ENCODE measurements around the gene MTREX. TPM values are rescaled to one million over a fixed set of nuclear protein-coding genes. Genes with fewer than 3 reads are reported as not detected.

The MTREX gene
- total and polyA plus RNA-seq, 10 of the 15 experiments (the other 5 are each of a cell fraction or from before 2014, with no cell fraction given), result 20.1 to 102 (median 49.0) TPM

DNA sequence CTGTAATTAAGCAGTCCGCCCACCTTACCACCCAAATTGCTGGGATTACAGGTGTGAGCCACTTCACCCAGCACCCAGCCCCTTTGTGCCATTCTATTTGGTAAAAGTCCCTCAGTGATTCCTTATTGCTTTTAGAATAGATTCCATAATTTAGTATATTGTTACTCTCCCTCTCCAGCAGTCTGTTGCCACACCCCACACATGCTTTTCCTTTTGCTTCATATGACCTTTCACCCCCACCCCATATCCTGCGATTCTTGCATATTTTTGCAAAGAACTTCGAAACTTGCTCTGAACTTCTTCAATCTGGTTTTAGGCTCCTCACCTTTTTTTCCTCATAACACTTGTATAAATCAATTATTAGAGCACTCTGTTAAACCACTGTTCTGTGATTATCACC lies 100.2 kb downstream of the MTREX start:
- H3K4me2 ChIP-seq (ENCODE audit: control insufficient read depth, insufficient read depth), result no peak overlapping the region
- H3K36me3 ChIP-seq (ENCODE audit: control insufficient read depth in 2 of 2, insufficient read depth in 2 of 2, low read length in 1 of 2), result peaks cover 4 to 10% of the 10 kb centered on the region in 2 experiments
- ChIA-PET POLR2A (no interaction called here), RAD21 (ENCODE audit: unreplicated experiment) (no interaction called here), CTCF (interaction anchor here (1.0 kb wide), 1 partner anchor 11 kb away, joined by 4 read pairs; no protein-coding TSS in a partner anchor), SMC1A (ENCODE audit: uncharacterized antibody, unreplicated experiment) (no interaction called here)
- no peak for ATAC-seq
- FAIRE-seq, result no peak
- WGBS (ENCODE audit: insufficient coverage, insufficient replicate concordance, low lambda C conversion rate, missing lambda C conversion rate), result 88% methylated on average over 3 of the region's 3 CpGs
- TF ChIP-seq TCF7 (IDR thresholded peaks at IDR 0.05; ENCODE audit: borderline replicate concordance) (no peak), SPI1 (IDR thresholded peaks at IDR 0.05; ENCODE audit: borderline replicate concordance, insufficient read depth, low read depth, low read length) (no peak), KLF5 (IDR thresholded peaks at IDR 0.05; ENCODE audit: partially characterized antibody) (no peak), SMAD5 (IDR thresholded peaks at IDR 0.05; ENCODE audit: low read depth) (no peak), CBX3 (IDR thresholded peaks at IDR 0.05; ENCODE audit: borderline replicate concordance, low read depth) (no peak), DPF2 (IDR thresholded peaks at IDR 0.05) (no peak), STAT3 (IDR thresholded peaks at IDR 0.05; ENCODE audit: low read depth, low read length) (no peak), MEF2B (IDR thresholded peaks at IDR 0.05; ENCODE audit: partially characterized antibody, poor library complexity, severe bottlenecking) (no peak), HDAC2 (IDR thresholded peaks at IDR 0.05) (no peak), BRCA1 (IDR thresholded peaks at IDR 0.05; ENCODE audit: low read depth, low read length) (no peak), ATF7 (IDR thresholded peaks at IDR 0.05; ENCODE audit: low read depth) (no peak), CHD2 (IDR thresholded peaks at IDR 0.05; ENCODE audit: borderline replicate concordance, low read depth, low read length) (no peak), RELA (IDR thresholded peaks at IDR 0.05; ENCODE audit: borderline replicate concordance, partially characterized antibody) (no peak), IKZF1 (conservative IDR thresholded peaks at IDR 0.05) (no peak)
- TF ChIP-seq, protein P1, sequence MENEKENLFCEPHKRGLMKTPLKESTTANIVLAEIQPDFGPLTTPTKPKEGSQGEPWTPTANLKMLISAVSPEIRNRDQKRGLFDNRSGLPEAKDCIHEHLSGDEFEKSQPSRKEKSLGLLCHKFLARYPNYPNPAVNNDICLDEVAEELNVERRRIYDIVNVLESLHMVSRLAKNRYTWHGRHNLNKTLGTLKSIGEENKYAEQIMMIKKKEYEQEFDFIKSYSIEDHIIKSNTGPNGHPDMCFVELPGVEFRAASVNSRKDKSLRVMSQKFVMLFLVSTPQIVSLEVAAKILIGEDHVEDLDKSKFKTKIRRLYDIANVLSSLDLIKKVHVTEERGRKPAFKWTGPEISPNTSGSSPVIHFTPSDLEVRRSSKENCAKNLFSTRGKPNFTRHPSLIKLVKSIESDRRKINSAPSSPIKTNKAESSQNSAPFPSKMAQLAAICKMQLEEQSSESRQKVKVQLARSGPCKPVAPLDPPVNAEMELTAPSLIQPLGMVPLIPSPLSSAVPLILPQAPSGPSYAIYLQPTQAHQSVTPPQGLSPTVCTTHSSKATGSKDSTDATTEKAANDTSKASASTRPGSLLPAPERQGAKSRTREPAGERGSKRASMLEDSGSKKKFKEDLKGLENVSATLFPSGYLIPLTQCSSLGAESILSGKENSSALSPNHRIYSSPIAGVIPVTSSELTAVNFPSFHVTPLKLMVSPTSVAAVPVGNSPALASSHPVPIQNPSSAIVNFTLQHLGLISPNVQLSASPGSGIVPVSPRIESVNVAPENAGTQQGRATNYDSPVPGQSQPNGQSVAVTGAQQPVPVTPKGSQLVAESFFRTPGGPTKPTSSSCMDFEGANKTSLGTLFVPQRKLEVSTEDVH (IDR thresholded peaks at IDR 0.05; ENCODE audit: low read depth, partially characterized antibody), result no peak
- TF ChIP-seq, protein P2, sequence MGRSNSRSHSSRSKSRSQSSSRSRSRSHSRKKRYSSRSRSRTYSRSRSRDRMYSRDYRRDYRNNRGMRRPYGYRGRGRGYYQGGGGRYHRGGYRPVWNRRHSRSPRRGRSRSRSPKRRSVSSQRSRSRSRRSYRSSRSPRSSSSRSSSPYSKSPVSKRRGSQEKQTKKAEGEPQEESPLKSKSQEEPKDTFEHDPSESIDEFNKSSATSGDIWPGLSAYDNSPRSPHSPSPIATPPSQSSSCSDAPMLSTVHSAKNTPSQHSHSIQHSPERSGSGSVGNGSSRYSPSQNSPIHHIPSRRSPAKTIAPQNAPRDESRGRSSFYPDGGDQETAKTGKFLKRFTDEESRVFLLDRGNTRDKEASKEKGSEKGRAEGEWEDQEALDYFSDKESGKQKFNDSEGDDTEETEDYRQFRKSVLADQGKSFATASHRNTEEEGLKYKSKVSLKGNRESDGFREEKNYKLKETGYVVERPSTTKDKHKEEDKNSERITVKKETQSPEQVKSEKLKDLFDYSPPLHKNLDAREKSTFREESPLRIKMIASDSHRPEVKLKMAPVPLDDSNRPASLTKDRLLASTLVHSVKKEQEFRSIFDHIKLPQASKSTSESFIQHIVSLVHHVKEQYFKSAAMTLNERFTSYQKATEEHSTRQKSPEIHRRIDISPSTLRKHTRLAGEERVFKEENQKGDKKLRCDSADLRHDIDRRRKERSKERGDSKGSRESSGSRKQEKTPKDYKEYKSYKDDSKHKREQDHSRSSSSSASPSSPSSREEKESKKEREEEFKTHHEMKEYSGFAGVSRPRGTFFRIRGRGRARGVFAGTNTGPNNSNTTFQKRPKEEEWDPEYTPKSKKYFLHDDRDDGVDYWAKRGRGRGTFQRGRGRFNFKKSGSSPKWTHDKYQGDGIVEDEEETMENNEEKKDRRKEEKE (IDR thresholded peaks at IDR 0.05), result no peak
- DNase-seq (ENCODE audit: low read depth, low spot score), result no peak
- no peak overlapping the region for H2AFZ ChIP-seq (ENCODE audit: control insufficient read depth, low read depth, low read length)
- no peaks in the 10 kb centered on the region for H4K20me1 ChIP-seq (ENCODE audit: control insufficient read depth, insufficient read depth)
- no peak overlapping the region for H3K9ac ChIP-seq (ENCODE audit: control insufficient read depth, insufficient read depth, low read length)
- intact Hi-C loops (cut with micrococcal nuclease; ENCODE audit: unreplicated experiment) (loop anchor here (2.0 kb wide), 1 partner anchor 283 kb away; no protein-coding TSS in a partner anchor), in situ Hi-C loops (cut with MboI) (no loop called here)
- no peaks in the 10 kb centered on the region; the same call in 2 of the 3 replicates for H3K9me3 ChIP-seq (replicated peaks; ENCODE audit: control insufficient read depth, insufficient read depth, low read length)
- H3K27me3 ChIP-seq (replicated peaks in 1 of 2; ENCODE audit: control insufficient read depth in 2 of 2, insufficient read depth in 2 of 2, low read length in 1 of 2), result no peaks in the 10 kb centered on the region
- H3K4me3 ChIP-seq, result no peak overlapping the region
- BruUV-seq (replicated peaks), result no TSS peak
- no peak overlapping the region for H3K27ac ChIP-seq (ENCODE audit: control insufficient read depth, insufficient read depth)
- no peaks in the 10 kb centered on the region; the same call in 1 of the 2 replicates for H3K4me1 ChIP-seq (ENCODE audit: control insufficient read depth, insufficient read depth, low read length)
- no peaks in the 10 kb centered on the region for H3K79me2 ChIP-seq (ENCODE audit: control insufficient read depth, insufficient read depth, low read length)
